HL-60/S4 (cell line): ENCODE measurements around the gene PEMT.

Experiments
- in situ Hi-C: fragments of 300-500 bp; cut with MboI; formaldehyde crosslinking; loops from 2 replicates; pipeline ENCODE4 v1.14.3; 2022; ENCODE audit warnings: low sequenced_read_pairs

The PEMT gene

DNA sequence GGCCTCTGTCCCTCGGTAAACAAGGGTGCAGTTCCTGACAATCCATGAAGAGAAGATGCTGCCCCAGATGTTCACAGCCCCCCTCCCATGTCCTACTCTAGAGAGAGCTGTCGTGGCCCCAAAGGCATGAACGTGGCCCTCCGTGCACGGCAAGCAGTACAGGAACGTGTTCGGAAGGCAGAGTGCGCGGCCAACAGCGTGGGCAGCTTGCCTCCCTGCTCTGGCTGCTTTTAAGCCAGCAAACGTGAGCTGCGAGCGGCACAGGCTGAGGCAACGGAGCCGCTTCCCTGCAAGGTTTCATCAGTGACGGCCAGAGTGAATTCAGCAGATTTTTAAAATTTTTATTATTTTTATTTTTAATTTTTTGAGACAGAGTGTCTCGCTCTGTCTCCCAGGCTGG, 37.2 kb downstream of the PEMT start:
- in situ Hi-C loops = no loop called here

DNA sequence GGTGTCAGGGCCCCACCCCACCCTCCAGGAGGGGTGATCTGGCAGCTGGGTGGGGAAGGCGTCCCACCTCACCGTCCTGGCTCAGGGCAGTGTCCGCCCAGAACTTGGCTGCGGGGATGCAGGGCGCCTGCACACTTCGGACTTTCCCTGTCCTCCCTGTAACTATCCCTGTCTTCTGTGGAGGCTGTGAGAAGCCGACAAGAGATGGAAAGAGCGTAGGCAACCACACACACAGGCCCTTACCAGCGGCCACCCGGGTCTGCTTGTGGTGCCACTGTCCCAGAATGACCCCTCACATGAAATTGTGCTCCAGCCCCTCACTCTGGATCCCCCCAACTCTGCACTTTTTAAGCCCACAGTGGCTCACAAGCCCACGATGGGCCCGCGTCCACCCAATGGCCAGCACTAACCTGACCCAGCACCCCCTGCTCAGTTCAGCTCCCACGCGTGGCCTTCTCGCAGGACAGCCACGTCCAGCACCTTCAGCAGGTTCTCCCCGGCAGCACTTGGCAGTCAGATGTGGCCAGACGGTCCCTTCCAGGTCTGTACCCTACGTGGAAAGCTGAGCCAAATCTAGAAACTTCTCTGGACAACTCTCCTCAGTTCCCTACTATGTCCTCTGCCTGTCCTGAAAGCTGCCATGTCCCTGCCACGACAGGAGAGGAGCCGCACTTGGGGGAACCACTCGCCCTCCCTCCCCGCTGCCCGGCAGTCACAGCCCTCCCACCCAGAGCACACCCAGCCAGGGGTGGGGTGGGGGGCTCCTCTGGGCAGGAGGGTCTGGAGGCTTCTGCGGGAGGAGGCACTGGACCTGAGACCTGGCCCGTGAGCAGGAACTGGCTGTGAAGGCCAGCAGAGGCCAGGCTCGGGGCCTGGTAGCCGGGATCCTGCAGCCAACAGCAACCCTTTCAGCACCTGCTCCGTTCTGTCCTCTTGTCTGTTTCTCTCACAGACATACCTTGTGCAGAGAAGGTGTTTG, 38.0 kb downstream of the PEMT start:
- in situ Hi-C loops = no loop called here

- in situ Hi-C loops = no loop called here
Measured at GRCh38 chr17:17552351-17553216, 38.9 kb downstream of the PEMT start.

- in situ Hi-C loops = no loop called here
Measured at GRCh38 chr17:17551361-17551760, 40.1 kb downstream of the PEMT start.

DNA sequence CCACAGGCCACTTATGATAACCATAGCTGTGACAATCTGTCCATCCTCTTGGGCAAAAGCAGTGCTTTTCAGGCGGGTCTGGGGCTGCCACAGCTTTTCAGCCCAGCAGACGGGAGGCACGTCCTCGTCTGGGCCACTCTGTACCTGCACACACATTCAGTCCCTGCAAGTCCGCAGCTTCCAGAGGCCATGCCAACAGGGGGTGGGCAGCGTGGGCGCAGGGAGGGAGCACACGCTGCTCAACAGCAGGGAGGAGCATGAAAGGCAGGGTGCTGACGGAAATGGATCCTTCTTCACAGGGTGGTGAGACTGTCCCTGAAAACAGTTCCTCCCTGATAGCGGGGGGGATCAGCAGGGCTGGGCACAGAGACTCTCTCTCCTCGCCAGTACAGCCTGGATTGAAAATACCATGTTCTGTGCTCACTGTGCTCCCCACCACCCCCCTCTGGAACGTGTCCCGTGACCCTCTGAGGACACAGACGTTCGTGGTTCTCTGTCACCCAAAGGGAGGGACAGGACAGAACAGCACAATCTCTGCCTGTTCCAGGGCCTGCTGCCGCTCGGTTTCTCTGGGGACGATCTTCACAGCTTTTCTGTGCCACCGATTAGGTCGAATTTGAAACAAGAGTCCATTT, 41.7 kb downstream of the PEMT start:
- in situ Hi-C loops = no loop called here

- in situ Hi-C loops = no loop called here
Measured at GRCh38 chr17:17548044-17548443, 43.5 kb downstream of the PEMT start.

GRCh38 chr17:17547210-17547764, 44.2 kb downstream of the PEMT start:
- in situ Hi-C loops = no loop called here

DNA sequence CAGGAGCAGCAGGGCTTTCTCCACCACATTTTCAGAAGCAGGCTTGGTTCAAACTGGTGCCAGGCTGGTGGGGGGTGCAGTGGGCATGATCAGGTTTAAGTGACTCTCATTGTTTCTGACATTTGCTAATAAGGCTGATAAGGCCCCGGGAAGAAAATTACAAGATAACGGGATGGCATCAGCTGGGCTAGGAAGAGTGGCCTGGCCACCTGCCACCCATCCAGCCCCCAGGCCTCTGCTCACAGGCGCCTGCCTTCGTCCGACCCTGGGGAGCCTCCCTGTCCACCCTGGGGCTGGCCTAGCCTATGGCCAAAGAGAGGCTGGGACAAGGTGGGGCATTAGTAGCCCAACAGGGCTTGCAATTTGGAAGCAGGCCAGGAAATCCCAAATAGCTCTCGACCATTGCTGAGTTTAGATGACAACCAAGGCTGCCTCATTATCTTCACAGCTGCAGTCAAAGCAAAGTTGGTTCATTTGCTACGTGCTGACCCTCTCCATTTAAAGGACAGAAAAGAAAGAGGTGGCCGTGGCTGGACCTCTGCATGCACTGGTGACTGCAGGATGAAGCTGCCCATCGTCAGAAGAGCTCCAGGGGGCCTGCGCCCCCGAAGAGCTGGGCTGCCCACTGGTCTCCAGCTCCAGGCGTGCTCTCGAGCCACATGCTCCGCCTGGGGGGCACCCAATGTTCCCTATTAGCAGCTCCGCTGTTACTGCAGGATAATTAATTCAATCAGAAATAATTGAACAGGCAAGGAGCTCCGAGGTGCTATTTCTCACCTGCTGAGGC, 44.9 kb downstream of the PEMT start:
- in situ Hi-C loops = no loop called here

- in situ Hi-C loops = no loop called here
Measured at GRCh38 chr17:17545984-17546383, 45.5 kb downstream of the PEMT start.

DNA sequence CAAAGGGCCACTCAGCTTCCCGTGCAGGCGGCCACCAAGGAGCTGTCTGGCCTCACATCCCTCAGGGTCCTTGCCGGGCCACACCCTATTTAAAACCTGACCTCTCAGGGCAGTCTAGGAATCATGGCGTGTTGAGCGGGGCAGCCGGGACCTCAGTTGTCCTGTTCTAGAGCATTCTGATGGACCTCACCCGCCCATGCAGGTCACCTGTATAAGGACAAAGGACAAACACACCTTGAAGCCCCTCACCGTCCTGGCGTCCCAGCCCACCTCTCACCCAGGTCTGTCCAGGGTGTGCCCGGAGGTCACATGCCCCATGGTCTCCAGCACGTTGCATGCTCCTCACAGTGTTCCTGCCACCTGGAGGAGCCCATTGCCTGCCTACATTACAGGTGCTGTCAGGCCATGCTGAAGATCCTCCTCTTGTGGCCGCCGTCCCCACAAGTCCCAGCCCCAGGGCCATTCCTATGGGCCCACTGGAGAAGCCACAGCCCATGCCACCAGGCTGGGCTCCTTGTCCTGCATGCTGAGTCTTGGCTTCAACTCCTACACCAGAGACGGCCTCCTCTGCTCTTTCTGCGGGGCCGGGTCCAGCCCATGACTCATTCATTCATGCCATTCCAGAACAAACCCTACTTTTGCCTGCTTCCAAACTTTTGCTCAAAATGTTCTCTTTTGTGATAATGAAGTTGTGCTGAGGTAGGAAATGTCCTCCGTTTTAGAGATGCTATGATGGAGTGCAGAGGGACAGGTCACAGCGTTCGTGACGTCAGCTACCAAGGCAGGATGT, 46.3 kb downstream of the PEMT start:
- in situ Hi-C loops = no loop called here

- in situ Hi-C loops = no loop called here
Measured at GRCh38 chr17:17542906-17543635, 48.4 kb downstream of the PEMT start.

DNA sequence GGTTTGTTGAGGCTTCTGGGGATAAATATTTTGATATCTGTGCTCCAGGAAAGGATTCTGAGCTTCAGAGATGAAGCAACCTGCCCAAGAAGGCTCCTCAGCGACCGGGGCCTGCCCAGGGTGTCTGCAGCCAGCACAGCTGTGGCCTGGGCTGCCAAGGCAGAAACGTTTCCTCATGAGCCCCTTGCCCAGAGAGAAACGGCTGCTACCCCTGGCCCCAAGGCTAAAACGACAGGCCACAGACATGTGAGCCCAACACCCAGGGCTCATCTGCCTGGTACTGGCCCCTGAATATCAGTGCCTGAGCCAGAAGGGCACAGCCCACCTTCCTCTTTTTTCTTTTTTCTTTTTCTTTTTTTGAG, 49.9 kb downstream of the PEMT start:
- in situ Hi-C loops = no loop called here

DNA sequence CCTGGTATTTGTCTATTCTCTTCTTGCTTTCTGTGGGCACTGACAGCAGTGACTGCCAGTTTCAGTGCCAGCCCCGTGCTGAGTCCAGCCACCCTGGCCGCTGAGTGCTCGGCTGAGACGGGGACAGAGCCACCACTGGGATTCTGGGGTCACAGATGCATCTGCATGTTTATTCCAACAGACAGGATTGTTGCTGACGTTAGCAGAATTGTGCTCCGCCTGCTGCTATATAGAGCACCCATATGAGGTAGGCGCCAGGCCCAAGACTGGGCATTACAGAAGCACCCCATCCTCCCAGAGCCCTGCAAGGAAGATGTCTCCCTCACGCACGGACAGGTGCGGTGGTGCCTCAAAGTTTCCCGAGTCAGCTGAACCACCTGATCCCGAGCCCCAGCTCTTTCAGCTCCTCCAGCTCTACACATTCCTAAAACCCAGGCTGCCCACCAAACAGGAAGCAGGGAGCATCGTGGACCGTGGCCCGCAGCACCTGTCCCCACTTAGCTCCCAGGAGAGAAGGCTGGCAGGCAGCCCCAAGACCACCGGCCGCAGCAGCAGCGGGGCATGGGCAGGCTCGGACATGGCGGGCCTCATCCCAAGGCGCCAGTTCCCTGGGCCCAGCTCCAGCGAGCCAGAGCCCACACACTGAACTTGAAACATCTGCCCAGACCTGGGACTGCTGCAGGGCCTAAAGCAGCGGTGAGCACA, 50.4 kb downstream of the PEMT start:
- in situ Hi-C loops = no loop called here

DNA sequence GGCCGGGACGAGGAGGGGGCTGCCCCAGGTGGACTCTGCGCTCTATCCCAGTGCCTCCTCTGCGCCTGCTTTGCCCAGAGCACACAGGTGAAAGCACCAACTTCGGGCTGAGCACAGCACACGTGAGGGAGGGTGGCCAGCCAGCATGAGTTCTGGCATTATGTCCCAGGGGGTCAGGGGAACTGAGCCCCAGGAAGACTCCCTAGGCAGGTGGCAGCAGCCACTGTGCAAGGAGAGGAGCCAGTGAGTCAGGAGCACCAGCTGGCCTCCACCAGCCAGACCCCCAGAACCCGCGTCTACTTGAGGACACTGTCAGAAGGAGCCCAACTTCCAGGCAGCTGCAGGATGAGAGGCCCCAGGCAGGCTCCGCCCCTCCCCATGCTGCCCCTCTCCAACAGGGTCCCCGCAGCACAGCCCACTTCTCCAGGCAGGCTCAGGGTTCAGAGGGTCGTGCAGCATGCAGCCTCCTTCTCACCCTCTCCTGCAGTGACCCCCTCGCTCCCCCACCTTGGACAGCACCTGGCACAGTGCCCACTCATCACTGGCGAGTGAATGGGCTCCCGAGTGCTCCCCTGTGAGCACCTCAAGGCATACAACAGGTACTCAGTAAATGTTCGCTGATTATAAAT, 51.1 kb downstream of the PEMT start:
- in situ Hi-C loops = no loop called here

DNA sequence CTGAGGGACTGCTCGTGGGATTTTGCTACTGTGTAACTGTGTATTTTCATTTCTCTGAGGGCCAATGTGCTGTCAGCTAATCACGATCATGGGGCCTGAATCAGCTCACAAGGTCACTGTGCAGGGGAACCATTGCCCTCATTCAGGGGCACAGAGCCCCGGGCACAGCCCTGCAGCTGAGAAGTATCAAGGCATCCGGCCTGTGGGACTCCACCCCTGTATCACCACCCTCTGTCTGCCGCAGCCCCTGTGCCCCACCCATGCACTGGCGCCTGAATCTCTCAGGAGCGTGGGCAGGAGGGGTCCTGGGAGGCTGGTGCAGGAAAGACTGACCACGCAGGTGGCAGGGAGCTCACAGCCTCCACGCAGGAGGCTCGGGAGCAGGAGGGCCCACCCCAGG, 51.9 kb downstream of the PEMT start:
- in situ Hi-C loops = no loop called here

- in situ Hi-C loops = no loop called here
Measured at GRCh38 chr17:17538417-17539391, 52.8 kb downstream of the PEMT start.
